ENCODE measurements around the gene OR2Z1. TPM values are rescaled to one million over a fixed set of nuclear protein-coding genes. Genes with fewer than 3 reads are reported as not detected.

OR2Z1 gene
- polyA plus RNA-seq (ENCODE audit: insufficient read depth in 1 of 5, insufficient read length in 5 of 5, low replicate concordance in 1 of 5): not detected
- long read RNA-seq, donor 1: 0 reads
- long read RNA-seq, donor 2: 0 reads
- long read RNA-seq, donor 3: 0 reads
- long read RNA-seq, donor 4: 0 reads
- long read RNA-seq, donor 5: 0 reads
- long read RNA-seq, donor 6: 0 reads
- long read RNA-seq, donor 7: 0 reads
- long read RNA-seq, donor 8: 0 reads

DNA sequence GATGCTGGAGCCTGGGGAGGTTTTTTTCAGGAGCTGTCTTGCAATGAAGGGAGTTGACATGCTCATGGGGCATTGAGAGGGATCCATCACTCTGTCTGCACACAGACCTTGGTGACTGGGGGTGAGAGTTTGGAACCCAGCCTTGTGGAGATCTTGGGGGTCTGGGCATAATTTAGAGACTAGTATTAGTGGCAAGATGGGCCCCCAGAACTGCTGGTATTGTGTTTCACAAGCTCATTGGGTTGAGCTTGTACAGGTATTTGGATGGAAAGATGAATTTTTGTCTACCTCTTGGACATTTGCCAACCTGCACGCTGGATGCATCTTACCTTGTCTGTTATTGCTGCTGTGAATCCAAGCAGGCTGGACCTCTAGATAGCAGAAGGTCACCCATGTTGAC, at the start of gene OR2Z1:
Gene OR2Z1, plus strand, starts transcription at position 301 of the 400 bp plus-strand sequence. CDS start 9,395 bp downstream, outside the sequence.
- DNase-seq: no peak

GRCh38 chr19:8673276-8673891, 48.0 kb upstream of the OR2Z1 start:
- DNase-seq: no peak

DNA sequence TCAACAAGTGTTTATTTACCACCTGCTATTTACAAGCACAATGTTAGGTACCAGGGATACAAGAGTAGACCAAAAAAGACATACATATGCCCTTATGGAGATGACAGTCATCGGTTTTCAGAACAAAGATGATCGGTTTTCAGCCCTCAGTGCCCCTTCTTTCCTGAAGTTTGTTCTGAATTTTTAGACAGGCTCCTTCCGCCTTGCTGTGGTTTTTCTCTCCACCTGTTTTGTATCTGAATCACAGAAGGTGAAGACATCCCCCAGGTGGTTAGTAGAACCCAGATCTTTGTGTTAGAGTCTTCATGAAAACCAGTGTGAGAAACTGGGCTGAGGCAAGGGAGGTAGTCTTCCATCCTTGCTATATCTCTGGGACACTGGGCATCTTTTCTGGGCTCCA, 46.4 kb upstream of the OR2Z1 start:
- DNase-seq: no peak

GRCh38 chr19:8678244-8678807, 43.1 kb upstream of the OR2Z1 start:
- DNase-seq: no peak

DNA sequence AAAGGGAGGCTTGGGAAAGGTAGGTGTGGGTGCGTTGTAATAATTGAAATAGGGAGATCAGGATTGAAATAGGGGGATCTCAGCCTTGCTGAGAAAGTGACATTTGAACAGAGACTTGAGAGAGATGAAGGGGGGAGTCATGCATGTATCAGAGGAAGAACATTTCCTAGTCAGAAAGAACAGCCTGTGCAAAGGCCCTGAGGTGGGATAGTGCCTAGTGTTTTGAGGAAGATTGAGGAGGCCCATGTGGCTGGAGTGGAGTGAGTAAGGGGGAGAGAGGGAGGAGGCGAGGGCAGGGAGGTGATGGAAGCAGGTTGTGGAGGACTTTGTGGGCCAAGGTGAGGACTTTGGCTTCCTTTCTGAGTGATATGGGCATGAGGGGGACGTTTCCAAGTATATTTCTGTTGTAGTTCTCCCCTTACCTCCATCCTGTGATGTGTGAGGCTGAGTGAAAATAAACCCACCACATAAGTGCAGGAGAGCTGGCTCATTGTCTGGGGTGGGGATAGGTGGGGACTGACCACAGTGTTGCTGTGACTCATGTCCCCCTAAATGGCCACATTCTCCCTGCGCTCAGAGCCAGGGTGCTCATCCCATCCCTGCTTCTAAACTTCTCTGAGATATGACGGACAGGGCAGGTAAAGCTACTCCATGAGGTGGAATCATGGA, 40.6 kb upstream of the OR2Z1 start:
- no peak for DNase-seq

GRCh38 chr19:8681345-8682029, 39.9 kb upstream of the OR2Z1 start:
- DNase-seq: no peak

DNA sequence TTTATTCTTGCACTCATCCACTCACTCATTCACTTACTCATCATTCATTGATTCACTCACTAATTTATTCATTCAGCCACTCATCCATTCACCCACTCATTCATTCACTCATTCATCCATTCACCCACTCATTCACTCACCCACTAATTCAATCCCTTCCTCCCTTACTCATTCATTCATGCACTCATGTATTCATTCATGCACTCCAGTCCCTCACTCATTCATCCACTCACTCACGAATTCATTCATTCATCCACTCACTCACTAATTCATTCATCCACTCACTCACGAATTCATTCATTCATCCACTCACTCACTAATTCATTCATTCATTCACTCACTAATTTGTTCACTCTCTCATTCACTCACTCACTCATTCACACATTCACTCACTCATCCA, 39.0 kb upstream of the OR2Z1 start:
- no peak for DNase-seq

DNA sequence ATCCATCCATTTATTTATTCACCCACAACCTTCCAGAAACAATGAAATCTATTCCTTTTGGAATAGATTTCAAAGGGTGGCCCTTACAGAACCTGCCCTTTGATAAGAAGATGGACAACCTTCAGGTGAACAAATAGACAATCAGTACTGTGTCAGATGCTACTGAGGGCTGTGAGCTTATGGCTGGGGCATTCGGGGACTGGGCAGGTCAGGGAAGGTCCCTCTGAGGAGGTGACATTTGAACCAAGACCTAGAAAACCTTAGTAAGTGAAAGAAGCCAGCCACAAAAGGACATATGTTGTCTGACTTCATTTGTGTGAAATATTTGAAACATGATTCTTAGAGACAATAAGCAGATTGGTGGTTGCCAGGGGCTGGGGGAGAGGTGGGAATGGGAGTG, 38.5 kb upstream of the OR2Z1 start:
- no peak for DNase-seq

- DNase-seq: no peak
Measured at GRCh38 chr19:8684001-8684902, 37.2 kb upstream of the OR2Z1 start.

DNA sequence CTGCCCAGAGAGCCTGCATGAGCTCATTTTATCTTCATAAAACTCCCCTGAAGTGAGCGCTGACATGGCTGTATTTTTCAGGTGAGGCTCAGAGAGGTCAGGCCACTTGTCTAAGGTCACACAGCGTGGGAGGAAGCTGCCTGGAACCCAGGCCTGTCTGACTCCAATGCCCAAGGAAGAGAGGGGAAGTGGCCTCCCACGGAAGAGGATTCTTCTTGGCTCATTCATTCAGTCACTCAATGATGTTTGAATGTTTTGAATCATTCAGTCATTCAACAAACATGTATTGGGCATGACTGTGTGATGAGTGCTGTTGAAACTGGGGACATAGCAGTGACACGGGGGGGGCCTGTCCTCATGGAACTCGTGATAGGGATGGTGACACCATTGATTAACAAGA, 34.9 kb upstream of the OR2Z1 start:
- no peak for DNase-seq

GRCh38 chr19:8688930-8689329, 32.5 kb upstream of the OR2Z1 start:
- no peak for DNase-seq

DNA sequence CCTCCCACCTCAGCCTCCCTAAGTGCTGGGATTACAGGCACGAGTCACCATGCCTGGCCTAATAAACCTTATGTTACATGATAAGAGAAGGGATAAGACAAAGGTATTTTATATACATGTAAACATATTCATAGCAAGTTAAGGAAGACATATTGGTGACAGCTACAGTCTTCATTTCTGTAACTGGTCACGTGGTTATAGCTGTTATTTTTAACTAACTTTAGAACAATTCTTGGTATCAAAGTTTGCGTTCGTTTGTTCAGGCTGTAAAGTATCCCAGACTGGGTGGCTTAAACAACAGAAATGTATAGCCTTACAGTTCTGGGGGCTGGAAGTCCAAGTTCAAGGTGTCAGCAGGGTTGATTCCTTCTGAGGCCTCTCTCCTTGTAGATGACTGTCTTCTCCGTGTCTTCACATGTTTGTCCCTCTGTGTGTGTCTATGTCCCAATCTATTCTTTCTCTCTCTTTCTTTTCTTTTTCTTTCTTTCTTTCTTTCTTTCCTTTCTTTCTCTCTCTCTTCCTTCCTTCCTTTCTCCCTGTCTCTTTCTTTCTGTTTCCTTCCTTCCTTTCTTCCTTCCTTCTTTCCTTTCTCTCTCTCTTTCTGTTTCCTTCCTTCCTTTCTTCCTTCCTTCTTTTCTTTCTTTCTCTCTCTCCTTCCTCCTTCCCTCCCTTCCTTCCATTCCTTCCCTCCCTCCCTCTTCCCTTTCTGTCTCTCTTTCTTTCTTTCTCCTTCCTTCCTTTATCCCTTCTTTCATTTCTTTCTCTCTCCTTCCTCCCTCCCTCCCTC, 30.5 kb upstream of the OR2Z1 start:
- no peak for DNase-seq

GRCh38 chr19:8695501-8695900, 25.9 kb upstream of the OR2Z1 start:
- DNase-seq: no peak

GRCh38 chr19:8695911-8696310, 25.5 kb upstream of the OR2Z1 start:
- DNase-seq: no peak

DNA sequence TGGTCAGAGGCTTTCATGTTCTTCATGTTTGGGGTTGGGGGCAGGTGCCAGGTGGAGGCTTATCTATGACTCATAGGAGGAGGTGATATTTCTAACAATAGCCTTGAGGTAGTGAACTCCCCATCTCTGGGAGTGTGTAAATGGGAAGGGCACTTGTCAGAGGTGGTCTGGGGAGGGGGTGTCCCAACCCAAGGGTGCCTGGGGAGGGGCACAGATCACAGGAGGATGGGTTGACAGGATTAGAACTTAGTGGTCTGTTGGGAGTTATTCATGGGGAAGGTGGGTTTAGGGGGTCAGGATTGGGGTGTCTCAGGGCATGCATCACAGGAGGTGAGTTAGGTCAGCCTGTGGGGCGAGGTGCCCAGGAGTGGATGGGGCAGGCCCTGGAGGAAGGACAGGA, 24.4 kb upstream of the OR2Z1 start:
- DNase-seq: no peak

DNA sequence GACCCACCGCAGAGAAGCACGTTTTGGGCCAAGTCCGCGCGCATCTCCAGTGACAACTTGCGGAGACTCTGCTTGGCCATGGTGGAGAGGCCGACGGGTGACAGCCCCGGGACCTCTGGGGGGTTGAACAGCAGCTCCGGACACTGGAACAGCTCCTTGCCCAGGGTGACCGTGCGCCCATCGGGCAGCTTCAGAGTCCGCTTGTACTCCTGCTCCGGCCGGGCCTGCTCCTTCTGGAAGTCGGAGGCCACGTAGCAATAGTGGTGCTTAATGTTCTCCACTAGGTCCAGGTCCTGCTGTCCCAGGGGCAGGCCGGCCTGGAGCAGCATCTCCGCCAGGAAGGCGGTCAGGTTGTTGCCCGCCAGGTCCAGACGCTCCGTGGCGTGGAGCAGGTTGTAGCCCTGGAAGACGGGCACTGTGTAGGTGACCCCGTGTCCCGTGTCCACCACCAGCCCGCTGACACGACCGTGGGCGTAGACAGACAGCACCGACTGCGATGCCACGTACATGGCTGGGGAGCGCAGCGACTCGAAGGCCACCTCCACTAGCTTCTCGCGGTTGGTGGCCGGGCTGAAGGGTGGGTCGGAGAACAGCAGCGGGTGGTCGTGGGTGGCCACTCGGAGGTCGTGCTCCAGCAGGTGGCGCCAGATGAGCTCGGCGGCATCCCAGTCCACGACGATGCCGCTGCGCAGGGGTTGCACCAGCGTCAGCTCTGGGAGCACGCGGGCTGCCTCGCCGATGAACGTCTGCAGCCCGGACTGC, 23.6 kb upstream of the OR2Z1 start:
- no peak for DNase-seq

DNA sequence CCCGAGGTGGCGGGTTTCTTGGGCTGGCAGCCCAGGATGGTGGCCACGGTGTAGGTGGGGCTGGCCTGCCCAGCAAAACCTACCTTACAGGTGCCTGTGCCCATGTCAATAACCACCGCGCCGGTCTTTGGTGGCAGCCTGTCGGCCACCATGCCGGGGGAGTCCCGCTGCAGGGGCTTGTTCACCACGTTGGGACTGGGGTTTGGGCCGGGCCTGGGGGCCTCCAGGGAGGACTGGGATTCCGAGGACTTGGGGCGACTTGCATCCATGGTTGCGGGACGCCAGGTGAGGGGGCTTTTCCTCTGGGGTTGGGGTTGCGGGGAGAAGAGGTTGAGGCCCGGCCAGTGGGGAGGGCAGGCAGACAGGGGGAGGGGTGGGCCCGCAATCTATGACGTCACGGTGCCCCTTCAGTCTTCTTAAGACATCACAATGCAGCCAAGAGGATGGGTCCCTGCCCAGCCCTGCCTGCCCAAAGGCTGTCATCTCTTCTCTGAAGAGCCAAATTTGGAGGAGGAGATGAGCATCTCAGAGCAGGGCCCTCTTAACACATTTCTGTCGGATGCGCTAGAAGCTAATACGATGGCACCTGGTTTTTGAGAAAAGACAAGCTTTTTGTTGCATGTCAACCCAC, 22.9 kb upstream of the OR2Z1 start, which contains the start of gene ACTL9:
Gene ACTL9, minus strand, starts transcription at position 363 of the 631 bp plus-strand sequence. Its CDS starts 94 bp downstream, at position 269.
- no peak for DNase-seq

GRCh38 chr19:8699908-8700307, 21.5 kb upstream of the OR2Z1 start:
- no peak for DNase-seq

DNA sequence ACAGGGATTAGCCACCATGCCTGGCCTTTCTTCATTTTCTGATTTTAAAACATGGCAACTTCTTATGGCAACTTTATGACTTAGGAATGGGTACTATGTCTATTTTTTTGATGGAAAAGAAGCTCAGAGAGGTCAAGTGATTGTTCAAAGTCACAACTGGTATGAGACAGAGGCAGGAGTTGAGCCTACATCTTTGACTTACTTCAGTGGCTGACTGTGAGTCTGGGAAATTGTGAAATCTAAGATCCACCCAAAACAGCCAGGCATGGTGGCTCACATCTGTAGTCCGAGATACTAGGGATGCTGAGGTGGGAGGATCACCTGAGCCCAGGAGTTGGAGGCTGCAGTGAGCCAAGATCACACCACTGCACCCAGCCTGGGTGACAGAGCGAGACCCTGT, 20.5 kb upstream of the OR2Z1 start:
- no peak for DNase-seq

Measured in right lung (tissue), 10 donors.